ENCODE measurements around the gene ALKBH3. TPM values are rescaled to one million over a fixed set of nuclear protein-coding genes. Genes with fewer than 3 reads are reported as not detected.

Gene ALKBH3
- total RNA-seq, 1 experiment from 2014 or later: 36.7 TPM

GRCh38 chr11:43923406-43924111, 42.9 kb downstream of the ALKBH3 start:
- no peaks in the 10 kb centered on the region for H4K20me1 ChIP-seq (ENCODE audit: insufficient read depth)
- ChIA-PET RAD21 (ENCODE audit: low non-redundant PET in 1 of 2, low total read pairs in 2 of 2, uncharacterized antibody in 2 of 2, unreplicated experiment in 2 of 2) (no interaction called here), CTCF (interaction anchor here (0.8 to 0.9 kb wide), 3 partner anchors 18 to 34 kb away, joined by 3 read pairs; no protein-coding TSS in a partner anchor), POLR2A (no interaction called here)
- H3K27ac ChIP-seq (ENCODE audit: low read depth, low read length): no peak overlapping the region
- no peak overlapping the region for H2AFZ ChIP-seq (ENCODE audit: low read depth, low read length, poor library complexity, severe bottlenecking)
- peaks cover 0 to 21% of the 10 kb centered on the region in 2 experiments; a peak in 2 of 4 replicates for H3K4me1 ChIP-seq (ENCODE audit: control insufficient read depth in 1 of 2, insufficient read depth in 2 of 2, low read length in 2 of 2)
- H3K9me2 ChIP-seq (ENCODE audit: insufficient read depth): no peaks in the 10 kb centered on the region
- no peak overlapping the region for H3K4me2 ChIP-seq (ENCODE audit: low read length)
- no peak overlapping the region for H3K9ac ChIP-seq (ENCODE audit: low read length)
- no peaks in the 10 kb centered on the region for H3K36me3 ChIP-seq (ENCODE audit: control insufficient read depth in 1 of 2, insufficient read depth in 2 of 2, low read length in 2 of 2)
- TF ChIP-seq CBX3 (IDR thresholded peaks at IDR 0.05; ENCODE audit: low read depth) (no peak), JUND (IDR thresholded peaks at IDR 0.05) (no peak)
- no peaks in the 10 kb centered on the region for H3K9me3 ChIP-seq (ENCODE audit: control insufficient read depth in 1 of 2, insufficient read depth in 1 of 2, low read depth in 1 of 2, low read length in 2 of 2)
- intact Hi-C loops (cut with micrococcal nuclease): no loop called here
- BruUV-seq (replicated peaks): no TSS peak
- H3K79me2 ChIP-seq (ENCODE audit: insufficient read depth, low read length): no peaks in the 10 kb centered on the region
- no peak overlapping the region for H3K4me3 ChIP-seq (replicated peaks in 1 of 2; ENCODE audit: low read depth in 1 of 2, low read length in 2 of 2)
- ATAC-seq: no peak
- DNase-seq (ENCODE audit: low read depth, low spot score): no peak
- H3K27me3 ChIP-seq (ENCODE audit: insufficient read depth, low read length): no peaks in the 10 kb centered on the region

- ChIA-PET RAD21 (ENCODE audit: low non-redundant PET in 1 of 2, low total read pairs in 2 of 2, uncharacterized antibody in 2 of 2, unreplicated experiment in 2 of 2) (no interaction called here), POLR2A (no interaction called here), CTCF (interaction anchor here (0.8 to 0.9 kb wide), 3 partner anchors 18 to 35 kb away, joined by 3 read pairs; no protein-coding TSS in a partner anchor)
- TF ChIP-seq JUND (IDR thresholded peaks at IDR 0.05): no peak
- TF ChIP-seq CEBPB (IDR thresholded peaks at IDR 0.05; ENCODE audit: low read depth): no peak
- peak in 2 of 3 experiments; percentile 32 to 36; a peak in 3 of 6 replicates for TF ChIP-seq CTCF (IDR thresholded peaks at IDR 0.05 in 2 of 3, conservative IDR thresholded peaks at IDR 0.05 in 1 of 3; ENCODE audit: borderline replicate concordance in 1 of 3, insufficient read depth in 1 of 3, low read depth in 2 of 3, low read length in 2 of 3)
- no peak for TF ChIP-seq CBX3 (IDR thresholded peaks at IDR 0.05; ENCODE audit: low read depth)
- no peak for TF ChIP-seq POLR2A (IDR thresholded peaks at IDR 0.05; ENCODE audit: borderline replicate concordance, extremely low read depth, insufficient read depth, insufficient read length)
- TF ChIP-seq ELF1 (IDR thresholded peaks at IDR 0.05; ENCODE audit: borderline replicate concordance, low read depth): no peak
- Histone ChIP-seq H2AFZ (ENCODE audit: low read depth, low read length, poor library complexity, severe bottlenecking) (no peak overlapping the region), H3K27me3 (ENCODE audit: insufficient read depth, low read length) (no peaks in the 10 kb centered on the region), H3K36me3 (ENCODE audit: control insufficient read depth in 1 of 2, insufficient read depth in 2 of 2, low read length in 2 of 2) (no peaks in the 10 kb centered on the region), H3K4me2 (ENCODE audit: low read length) (no peak overlapping the region), H3K27ac (ENCODE audit: low read depth, low read length) (no peak overlapping the region), H3K4me3 (replicated peaks in 1 of 2; ENCODE audit: low read depth in 1 of 2, low read length in 2 of 2) (no peak overlapping the region), H3K9ac (ENCODE audit: low read length) (no peak overlapping the region), H4K20me1 (ENCODE audit: insufficient read depth) (no peaks in the 10 kb centered on the region), H3K4me1 (ENCODE audit: control insufficient read depth in 1 of 2, insufficient read depth in 2 of 2, low read length in 2 of 2) (peaks cover 0 to 21% of the 10 kb centered on the region in 2 experiments; a peak in 2 of 4 replicates), H3K79me2 (ENCODE audit: insufficient read depth, low read length) (no peaks in the 10 kb centered on the region), H3K9me3 (ENCODE audit: control insufficient read depth in 1 of 2, insufficient read depth in 1 of 2, low read depth in 1 of 2, low read length in 2 of 2) (no peaks in the 10 kb centered on the region), H3K9me2 (ENCODE audit: insufficient read depth) (no peaks in the 10 kb centered on the region)
- no TSS peak for BruUV-seq (replicated peaks)
- ATAC-seq (peak; percentile 13; the same call in 1 of the 2 replicates), DNase-seq (ENCODE audit: low read depth, low spot score) (no peak)
- intact Hi-C loops (cut with micrococcal nuclease): no loop called here
Measured at GRCh38 chr11:43924112-43924855, 43.7 kb downstream of the ALKBH3 start.
